Myocyte (in vitro differentiated cells): ENCODE results near the gene C17orf67. TPM values are rescaled to one million over a fixed set of nuclear protein-coding genes. Genes with fewer than 3 reads are reported as not detected.

Experiments used
- DNase-seq: peaks from one replicate; pipeline ENCODE4 v3.0.0-alpha.2; 2012; ENCODE audit warnings: low read depth
- total RNA-seq: library from RNA; depleted of rRNA; stranded (reverse); fragments of >200 nt; gene quantifications from 2 replicates; pipeline ENCODE4 v1.2.3, GENCODE V29; 2014

Gene C17orf67
- total RNA-seq, 1 donor from 2014 or later = 2.1 TPM

DNA sequence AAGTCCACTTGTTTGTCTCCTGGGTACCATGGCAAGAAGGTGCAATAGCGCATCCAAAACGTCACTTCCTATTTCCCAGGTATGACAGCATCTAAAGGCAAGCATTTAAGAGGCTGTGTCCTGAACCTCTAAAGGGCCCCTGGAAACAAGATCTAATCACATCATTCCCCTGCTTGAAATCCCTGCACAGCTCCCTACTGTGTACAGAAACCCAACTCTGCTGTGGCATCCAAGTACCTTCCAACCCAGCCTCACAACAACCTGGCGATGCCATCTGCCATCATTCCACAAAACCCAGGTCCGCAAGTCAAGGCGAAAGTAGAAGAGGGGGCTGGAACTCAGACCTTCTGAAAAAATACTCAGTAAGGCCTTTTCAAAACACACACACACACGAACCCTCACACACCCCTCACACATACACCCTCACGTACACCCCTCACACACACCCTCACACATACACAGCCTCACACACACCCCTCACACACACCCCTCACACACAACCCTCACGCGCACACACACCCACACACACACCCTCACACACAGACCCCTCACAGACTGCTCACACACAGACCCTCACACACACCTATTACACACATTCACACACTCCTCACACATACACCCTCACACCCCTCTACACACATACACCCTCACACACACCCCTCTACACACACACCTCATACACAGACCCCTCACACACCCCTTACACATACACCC, 24.5 kb downstream of the C17orf67 start:
- no peak for DNase-seq

DNA sequence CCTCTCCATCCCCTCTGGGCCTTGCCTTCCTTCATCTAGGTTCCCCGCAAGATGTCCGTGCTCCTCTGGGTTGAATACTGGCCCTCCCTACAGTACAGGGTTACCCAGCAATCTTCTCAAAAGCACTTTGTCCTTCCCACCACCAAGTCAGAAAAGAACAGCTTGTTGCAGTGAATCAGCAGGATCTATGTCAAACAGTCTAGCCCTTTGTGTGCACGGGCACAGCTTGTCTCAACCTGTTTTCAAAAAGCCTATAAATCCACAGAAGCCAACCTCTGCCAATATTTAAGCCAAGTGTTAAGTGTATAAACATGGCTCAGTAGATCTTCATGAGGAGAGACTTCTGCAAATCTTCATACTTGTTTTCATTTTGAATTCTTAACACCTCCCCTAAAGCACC, 25.2 kb downstream of the C17orf67 start:
- DNase-seq = no peak

DNA sequence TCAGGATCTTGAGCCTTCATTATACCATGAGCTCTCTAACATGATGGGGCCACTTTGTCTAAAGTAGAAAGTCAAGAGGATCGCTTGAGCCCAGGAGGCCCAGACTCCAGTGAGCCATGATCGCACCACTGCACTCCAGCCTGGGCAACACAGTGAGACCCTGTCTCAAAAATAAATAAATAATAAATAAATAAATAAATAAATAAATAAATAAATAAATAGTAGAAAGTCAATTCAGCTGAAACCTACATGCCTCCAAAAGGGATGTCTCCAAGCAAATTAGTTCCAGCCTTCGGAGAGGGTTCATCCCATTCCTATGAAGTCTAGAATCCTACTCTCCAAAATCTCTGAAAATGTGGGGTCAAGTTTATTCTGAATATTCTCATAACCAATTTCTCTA, 26.0 kb downstream of the C17orf67 start:
- no peak for DNase-seq

DNA sequence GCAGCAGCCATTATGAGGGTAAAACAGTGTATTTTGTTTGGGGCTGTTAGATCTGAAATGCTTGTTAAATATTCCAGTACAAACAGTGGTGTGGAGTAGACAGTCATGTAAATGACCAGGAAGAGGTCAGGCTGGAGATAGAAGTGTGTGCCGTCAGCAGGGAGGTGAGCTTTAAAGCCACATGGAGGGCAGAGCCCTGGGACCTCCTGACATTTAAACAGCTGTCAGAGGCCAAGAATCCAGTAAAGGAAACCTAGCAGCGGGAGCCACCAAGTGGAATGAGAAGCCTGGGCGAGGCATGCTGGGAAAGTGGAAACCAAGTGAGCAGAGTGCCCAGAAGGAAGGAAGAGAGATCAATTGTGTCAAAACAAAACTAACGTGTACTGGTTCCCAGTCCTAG, 26.8 kb downstream of the C17orf67 start:
- DNase-seq = peak; percentile 80

DNA sequence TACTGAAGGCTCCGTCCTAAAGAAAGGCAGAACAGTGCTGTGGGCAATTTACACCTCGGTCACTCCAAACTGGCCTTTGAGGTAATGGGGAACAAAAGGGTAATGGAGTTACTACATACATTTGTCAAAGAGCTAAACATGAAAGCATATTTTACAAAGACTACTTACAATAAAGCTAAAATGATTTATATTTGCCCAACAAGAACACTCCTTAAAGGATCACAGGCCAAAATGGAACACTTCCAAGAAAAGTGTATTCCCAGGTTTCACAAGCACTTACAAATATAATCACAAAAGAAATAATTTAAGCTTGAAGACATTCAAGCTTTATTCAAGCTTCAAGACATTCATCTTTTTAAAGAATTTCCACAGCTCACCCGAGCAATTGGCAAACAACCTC, 29.3 kb downstream of the C17orf67 start:
- DNase-seq = no peak

DNA sequence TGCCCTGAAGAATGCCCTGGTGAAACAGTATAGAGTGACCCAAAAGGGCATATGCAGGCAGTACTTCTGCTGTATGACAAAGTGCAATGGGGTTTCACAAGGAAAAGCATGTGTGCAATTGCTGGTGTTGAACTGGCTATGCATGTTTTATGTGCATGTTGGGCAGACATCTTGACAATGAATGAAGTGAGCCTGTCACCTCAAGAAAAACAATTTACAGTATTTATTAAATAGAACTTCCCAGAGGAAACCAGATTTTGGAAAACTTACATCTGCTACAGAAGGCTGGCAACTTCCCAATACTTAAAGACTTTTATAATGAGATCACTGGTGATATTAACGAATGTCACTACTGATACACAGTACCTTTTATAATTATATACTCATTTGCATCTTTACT, 30.6 kb downstream of the C17orf67 start:
- DNase-seq = no peak

DNA sequence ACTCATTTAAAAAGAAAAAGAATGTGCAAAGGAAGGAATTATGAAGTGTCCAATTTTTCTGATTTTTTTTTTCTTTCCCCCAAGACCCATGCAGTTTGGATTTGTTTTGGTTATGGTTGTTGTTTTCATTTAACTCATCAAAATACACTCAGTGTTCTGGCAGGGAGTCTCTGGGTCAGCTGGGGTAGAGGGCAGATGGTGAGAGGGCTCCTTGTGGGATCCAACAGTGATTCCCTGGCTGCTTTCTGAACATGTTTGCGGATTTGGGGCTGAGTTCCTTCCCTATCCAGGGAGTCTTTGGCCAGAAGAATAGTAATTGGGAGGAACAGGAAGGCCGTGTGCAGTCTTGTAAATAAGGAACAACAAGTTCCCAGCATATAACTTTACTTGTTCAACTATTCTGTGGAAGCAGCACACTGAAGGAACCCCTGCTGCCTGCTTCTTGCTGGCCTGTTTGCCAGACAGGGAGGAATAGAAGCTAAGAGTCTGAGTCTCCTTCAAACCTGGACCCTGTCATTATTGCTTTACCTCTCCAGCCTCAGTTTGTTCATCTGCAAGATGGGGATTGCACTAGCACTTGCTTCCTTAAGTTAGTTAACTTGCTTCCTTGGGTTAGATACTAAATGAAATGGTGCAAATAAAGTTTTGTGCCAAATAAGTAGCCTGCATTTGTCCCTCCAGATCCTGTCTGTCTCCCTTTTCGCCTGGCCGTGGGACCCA, 32.1 kb downstream of the C17orf67 start:
- no peak for DNase-seq

DNA sequence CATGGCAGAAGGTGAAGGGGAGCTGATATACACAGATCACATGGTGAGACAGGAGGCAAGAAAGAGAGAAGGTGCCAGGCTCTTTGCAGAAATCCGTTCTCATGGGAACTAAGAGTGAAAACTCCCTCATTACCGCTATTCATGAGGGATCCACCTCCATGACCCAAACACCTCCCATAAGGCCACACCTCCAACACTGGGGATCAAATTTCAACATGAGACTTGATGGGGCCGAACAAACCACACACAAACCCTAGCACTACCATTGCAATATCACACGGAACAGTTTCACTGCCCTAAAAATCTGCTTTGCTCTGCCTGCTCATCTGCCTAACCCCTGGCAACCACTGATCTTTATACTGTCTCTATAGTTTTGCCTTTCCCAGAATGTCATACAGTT, 34.8 kb downstream of the C17orf67 start:
- DNase-seq = no peak

DNA sequence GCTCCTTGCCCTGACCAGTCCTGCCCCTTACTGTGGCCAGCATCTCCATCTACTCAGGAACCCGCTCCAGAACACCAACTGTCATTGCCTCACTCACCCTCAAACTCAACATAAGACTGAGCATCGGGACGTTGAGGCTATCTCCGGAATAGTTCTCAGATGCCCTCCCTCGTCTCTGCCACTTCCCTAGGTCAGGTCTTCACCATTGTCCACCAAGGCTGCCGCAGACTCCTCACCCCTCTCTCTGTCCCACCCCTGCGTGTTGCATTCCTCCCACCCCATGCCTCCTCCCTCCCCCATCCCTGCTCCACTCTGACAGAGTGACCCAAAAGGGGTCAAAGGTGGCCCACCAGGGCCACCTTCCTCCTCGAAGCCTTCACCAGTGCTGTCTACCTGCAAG, 37.2 kb downstream of the C17orf67 start:
- DNase-seq = no peak

DNA sequence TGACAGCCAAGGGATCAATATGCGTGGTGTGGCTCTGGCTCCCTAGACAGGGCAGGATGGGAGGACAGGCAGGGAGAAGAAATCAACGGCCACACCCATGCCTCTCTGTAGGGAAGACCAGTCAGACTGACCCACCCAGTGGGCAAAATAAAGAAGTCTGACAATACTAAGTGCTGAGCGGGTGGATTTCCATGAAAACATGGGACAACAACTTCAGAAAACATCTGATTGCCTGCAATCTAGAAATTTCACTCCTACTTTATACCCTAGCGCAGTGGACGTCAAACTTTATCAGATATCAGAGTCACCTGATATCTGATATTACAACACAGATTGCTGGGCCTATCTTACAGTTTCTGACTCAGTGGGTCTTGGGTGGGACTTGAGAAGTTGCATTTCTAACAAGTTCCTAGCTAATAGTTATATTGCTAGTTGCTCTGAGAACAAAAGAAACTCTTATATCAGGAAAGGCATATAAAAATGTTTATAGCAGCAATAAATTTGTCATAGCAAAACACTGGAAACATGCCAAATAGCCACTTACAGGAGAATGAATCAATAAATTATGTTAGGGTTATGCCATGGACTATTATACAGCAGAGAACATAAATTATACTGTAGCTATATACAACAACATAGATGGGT, 38.4 kb downstream of the C17orf67 start:
- DNase-seq = no peak

DNA sequence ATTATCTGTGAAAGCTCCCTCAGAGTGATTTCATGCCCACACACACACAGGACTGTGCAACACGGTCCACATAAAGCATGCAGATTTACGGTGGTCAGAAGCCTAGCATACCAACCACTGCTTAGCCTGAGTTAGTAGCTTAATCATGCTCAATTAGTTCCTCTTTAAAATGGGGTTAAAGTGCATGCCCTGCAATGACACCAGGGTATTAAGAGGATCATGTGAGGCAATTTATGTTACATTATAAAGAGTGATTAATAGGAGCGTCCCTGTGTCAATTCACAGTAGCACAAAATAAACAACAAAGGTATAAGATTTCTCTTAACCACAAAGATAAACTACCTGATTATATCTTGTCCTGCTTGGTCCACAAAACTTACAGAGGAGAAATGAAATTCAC, 39.8 kb downstream of the C17orf67 start:
- DNase-seq = no peak

DNA sequence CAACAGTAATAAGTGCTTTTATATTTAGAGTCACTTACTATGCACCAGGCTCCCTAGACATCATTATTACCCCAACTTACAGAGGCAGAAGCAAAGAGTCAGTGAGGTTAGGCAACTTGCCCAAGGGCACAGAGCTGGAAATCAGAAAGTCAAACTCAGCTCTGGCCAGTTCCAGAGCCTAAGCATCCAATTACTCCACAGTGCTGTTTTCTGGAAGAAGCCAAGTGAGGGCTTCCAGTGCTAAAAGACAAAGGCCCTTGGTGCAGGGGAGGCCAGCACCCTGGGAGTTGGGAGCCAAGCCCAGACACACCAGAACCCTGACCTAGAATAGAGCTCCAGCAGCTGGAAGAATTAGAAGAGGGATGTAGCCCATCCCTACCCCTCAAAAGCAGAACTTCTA, 40.2 kb downstream of the C17orf67 start:
- DNase-seq = no peak

DNA sequence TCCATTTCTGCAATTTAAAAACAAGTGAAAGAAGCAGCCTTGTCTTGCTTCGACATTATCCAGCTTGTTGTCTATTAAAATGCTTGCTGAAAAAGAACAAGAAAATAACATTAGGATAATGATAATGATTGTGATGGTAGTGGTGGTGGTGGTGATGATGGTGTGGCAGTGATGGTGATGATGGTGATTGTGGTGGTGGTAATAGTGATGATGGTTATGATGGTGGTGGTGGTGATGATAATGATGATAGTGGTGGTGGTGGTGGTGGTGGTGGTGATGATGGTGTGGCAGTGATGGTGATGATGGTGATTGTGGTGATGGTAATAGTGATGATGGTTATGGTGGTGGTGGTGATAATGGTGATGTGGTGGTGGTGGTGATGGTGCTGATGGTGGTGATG, 41.5 kb downstream of the C17orf67 start:
- DNase-seq = no peak

DNA sequence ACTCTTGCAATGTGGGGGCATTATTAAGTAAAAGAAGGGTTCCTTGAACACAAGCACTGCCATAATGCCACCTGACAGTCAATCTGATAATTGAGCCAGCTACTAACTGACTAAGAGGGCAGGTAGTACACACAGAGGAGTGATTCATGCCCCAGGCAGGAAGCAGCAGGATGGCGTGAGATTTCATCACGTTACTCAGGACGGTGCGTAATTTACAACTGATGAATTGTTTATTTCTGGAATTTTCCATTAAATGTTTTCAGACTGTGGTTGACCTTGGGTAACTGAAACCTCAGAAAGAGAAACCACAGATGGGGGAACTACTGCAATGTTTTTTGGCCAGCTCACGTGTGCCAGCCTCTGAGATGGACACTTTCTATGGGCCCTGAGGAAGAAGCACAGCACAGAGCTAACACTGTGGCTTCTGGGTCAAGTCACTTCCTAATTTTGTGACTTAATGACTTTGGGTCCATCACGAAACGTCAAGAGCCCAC, 46.7 kb downstream of the C17orf67 start:
- DNase-seq = peak; percentile 96

DNA sequence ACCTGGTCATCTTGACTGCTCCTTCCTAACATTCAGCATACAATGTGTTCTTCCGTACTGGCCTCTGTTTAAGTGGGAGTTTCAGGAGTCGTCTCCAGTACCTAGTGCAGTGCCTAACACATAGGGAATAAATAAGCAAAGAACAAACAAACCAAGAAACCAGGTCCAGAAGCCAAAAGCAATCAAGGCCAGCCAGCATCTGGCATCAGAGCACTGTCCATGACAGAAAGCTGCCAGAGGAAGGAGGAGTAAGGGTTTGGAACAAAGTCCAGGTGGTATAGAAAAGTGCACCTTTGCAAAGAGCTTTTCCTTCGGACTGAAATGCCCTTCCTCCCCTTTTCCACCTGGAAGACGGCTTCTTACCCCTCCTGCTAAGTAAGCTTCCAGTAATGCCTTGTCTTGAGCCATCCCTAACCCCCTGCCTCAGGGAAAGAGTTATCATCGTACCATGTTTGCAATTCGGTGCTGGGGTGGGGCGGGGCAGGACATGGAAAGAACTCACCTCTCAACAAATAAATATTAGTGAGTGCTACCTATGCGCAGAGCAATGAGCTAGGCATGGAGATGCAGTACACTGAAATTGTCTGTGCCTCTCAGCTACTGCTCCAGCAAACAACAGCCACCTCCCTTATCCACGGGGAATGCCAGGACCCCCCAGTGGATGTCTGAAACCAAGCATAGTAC, 47.6 kb downstream of the C17orf67 start:
- no peak for DNase-seq

DNA sequence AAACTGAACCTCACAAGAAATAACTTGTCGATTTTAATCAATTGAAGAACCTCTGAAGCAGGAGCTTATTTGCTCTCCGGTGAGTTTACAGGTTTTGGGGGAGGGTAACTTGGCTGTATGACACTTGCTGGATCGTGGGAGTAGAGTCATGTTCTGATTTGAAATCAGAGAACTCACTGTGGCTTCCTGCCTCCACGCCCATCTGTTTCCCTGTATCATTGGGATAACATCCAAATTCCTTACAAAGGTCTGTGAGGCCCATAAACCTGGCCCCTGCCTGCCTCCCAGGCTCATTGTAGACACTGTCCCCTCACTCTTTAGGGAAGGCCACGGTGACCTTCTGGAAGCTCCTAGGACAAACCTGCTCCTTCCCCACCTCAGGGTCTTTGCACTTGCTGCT, 48.3 kb downstream of the C17orf67 start:
- DNase-seq = peak; percentile 65

DNA sequence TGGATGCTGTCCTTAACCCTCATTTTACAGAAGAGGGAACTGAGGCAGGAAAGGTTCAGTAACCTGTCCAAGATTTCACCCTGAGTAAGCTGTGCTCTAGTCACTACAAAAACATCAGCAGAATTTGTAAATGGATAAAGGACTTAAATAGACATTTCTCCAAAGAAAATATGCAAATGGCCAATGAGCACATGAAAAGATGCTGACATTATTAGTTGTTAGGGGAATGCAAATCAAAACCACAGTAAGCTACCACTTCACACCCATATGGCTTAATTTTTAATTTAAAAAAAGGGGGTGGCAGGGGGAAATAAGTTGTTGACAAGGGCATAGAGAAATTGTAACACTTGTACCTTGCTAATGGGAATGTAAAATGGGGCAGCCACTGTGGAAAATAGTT, 51.4 kb downstream of the C17orf67 start:
- no peak for DNase-seq

DNA sequence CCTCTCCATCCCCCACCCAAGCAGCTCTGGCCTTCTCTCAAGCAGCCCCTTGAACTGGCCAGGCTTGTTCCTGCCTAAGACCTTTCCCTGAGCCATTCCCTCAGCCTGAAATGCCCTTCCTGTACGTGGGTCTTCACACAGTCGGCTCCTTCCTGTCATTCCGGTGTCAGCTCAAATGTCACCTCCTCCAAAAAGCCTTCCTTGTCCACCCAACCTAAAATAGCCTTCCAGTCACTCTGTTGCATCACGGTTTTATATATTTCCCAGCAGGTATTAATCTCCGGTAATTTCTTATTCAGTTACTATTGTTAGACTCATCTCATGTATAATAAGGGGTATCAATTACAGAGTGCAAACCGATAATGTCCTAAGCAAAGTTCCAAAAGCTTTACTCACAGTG, 51.8 kb downstream of the C17orf67 start:
- DNase-seq = peak; percentile 38

DNA sequence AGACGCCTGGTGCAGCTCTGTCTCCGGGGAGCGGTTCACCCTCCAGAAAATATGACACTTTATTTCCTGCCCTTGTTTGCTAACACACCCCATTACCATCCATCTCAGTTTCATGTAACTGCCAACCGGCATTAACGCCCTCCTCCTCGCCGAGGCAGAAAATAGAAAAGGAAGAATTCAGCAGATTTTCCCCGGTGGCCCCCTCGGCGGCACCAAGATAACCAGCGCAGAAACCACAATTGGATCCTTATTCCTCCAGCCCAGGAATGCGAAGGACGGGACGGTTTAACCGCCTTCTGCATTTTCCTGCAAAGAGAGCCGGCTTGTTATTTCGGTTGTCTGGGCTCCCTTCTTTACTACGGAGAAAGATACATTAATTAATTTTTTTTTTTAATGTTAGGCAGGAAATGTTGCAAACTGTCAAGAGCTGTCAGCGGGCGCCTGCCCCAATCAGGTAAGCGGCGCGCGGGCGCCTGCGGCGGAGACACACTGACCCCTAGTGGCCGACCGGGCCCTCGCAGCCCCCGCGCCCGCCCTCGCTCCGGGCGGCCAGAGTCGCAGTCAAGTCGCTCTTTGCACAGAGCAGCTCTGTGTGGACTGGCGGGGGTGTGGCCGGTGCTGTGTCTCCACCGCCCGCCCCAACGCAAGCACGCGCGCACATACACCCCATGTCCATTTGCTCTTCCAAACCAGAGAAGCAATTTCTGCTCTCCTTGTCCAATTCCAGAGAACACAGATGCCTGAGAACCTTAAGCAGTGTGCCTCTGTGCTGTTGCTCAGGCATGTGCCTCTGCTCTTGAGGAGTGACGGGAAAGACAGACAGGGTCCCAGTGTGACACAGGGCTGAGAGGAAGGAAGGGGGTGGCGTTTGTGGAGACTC, 53.6 kb downstream of the C17orf67 start:
- DNase-seq = peak; percentile 74

DNA sequence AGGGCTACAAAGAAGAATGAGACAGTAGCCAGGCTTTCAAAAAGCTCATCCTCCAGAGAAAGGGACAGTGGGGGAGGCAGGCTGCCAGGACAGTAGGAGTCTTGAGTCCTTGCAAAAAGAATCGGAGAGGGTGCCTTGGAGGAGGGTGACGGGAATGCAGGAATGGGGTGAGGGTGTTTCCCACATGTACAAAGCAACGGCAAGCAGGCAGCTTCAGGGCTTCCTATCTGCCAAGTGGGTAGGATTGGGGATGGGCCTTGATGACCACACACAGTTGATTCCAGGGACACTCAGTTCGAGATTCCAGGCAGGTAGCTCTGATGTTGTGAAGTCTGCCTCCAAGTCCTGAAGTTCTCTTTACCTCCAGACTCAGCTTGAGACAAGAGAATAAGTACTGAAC, 54.4 kb downstream of the C17orf67 start:
- no peak for DNase-seq

DNA sequence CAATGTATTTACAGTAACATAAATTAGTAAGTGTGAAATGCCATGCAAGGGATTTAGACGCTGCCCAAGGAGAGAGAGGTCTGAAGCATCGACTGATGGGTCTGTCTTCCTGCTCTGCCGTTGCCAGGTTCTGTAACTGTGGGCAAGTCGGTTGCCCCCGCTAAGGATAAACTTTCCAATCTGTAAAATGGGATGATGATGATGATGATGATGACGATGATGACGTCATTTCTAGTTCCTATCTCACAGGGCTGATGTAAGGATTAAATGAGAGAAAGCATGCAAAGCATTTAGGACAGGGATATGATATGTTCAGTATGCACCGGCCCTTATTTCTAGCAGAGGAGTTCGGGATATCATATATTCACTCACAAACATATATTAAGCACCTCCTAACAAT, 54.8 kb downstream of the C17orf67 start:
- no peak for DNase-seq
